ENCODE measurements around the gene ABCB8. TPM values are rescaled to one million over a fixed set of nuclear protein-coding genes. Genes with fewer than 3 reads are reported as not detected.

The ABCB8 gene
- total RNA-seq, 2 donors from 2014 or later: 11.9 to 20.6 TPM

DNA sequence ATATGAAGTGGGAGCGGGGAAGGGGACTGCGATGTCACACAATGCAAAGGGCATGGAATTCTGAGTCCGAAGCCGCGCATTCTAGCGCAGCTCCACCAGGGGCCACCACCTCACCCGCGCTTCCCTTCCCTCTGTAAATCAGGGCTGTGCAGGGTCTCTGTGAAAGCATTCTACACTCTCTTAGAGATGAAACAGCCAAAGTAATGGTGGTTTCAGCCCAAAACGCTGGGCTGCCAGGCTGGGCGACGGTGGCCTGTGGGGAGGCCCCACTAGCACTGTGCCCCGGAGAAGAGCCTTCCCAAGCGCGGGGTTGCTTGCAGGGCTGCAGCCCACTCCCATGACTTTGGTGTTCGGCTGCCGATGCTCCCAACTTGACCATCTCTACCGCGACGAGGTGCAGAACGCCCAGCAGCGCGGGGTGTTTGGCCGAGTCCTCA is 15.3 kb upstream of the ABCB8 start:
- Histone ChIP-seq H3K27me3 (no peaks in the 10 kb centered on the region), H3K4me1 (peaks cover 0 to 48% of the 10 kb centered on the region in 2 donors), H3K9me3 (no peaks in the 10 kb centered on the region), H3K27ac (no peak overlapping the region), H3K4me3 (peak overlapping the region; percentile 21 to 39), H3K36me3 (no peaks in the 10 kb centered on the region)
- DNase-seq (ENCODE audit: low spot score): no peak
- TF ChIP-seq, protein P1, sequence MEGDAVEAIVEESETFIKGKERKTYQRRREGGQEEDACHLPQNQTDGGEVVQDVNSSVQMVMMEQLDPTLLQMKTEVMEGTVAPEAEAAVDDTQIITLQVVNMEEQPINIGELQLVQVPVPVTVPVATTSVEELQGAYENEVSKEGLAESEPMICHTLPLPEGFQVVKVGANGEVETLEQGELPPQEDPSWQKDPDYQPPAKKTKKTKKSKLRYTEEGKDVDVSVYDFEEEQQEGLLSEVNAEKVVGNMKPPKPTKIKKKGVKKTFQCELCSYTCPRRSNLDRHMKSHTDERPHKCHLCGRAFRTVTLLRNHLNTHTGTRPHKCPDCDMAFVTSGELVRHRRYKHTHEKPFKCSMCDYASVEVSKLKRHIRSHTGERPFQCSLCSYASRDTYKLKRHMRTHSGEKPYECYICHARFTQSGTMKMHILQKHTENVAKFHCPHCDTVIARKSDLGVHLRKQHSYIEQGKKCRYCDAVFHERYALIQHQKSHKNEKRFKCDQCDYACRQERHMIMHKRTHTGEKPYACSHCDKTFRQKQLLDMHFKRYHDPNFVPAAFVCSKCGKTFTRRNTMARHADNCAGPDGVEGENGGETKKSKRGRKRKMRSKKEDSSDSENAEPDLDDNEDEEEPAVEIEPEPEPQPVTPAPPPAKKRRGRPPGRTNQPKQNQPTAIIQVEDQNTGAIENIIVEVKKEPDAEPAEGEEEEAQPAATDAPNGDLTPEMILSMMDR (IDR thresholded peaks at IDR 0.05): peak; percentile 32 to 59

DNA sequence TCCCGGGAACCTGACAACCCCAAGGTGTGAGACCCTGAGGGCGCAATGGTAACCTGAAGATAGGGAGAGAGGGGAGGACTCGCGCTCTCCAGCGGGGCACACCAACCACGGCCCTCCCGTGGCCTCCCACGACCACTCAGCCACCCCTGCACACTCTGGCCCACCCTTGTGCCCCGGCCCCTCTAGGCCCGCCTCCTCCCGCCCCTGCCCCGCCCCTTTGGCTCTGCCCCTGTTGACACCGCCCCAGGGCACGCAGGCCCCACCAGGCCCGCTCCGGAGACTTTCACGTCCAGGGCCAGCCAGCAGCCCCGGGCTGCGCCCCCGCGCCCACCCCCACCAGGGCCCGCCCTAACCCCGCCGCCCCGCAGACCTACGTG is 14.9 kb upstream of the ABCB8 start:
- Histone ChIP-seq H3K9me3 (no peaks in the 10 kb centered on the region), H3K27ac (no peak overlapping the region), H3K36me3 (no peaks in the 10 kb centered on the region), H3K4me3 (peak overlapping the region; percentile 21 to 39), H3K27me3 (no peaks in the 10 kb centered on the region), H3K4me1 (peaks cover 0 to 48% of the 10 kb centered on the region in 2 donors)
- no peak for DNase-seq (ENCODE audit: low spot score)
- TF ChIP-seq, protein P1 (IDR thresholded peaks at IDR 0.05): no peak

DNA sequence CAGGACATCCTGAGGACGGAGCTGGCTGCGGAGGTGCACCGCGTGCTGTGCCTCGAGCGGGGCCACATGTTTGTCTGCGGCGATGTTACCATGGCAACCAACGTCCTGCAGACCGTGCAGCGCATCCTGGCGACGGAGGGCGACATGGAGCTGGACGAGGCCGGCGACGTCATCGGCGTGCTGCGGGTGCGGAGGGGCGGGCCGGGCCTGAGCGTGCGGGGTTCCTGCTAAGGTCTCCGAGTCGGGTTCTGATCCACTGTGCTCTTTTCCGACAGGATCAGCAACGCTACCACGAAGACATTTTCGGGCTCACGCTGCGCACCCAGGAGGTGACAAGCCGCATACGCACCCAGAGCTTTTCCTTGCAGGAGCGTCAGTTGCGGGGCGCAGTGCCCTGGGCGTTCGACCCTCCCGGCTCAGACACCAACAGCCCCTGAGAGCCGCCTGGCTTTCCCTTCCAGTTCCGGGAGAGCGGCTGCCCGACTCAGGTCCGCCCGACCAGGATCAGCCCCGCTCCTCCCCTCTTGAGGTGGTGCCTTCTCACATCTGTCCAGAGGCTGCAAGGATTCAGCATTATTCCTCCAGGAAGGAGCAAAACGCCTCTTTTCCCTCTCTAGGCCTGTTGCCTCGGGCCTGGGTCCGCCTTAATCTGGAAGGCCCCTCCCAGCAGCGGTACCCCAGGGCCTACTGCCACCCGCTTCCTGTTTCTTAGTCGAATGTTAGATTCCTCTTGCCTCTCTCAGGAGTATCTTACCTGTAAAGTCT is 14.3 kb upstream of the ABCB8 start:
- peak; percentile 81 for DNase-seq (ENCODE audit: low spot score)
- Histone ChIP-seq H3K4me1 (peaks cover 0 to 48% of the 10 kb centered on the region in 2 donors), H3K27ac (no peak overlapping the region), H3K9me3 (no peaks in the 10 kb centered on the region), H3K27me3 (no peaks in the 10 kb centered on the region), H3K36me3 (no peaks in the 10 kb centered on the region), H3K4me3 (peak overlapping the region; percentile 21 to 39)
- TF ChIP-seq, protein P1 (IDR thresholded peaks at IDR 0.05): no peak

DNA sequence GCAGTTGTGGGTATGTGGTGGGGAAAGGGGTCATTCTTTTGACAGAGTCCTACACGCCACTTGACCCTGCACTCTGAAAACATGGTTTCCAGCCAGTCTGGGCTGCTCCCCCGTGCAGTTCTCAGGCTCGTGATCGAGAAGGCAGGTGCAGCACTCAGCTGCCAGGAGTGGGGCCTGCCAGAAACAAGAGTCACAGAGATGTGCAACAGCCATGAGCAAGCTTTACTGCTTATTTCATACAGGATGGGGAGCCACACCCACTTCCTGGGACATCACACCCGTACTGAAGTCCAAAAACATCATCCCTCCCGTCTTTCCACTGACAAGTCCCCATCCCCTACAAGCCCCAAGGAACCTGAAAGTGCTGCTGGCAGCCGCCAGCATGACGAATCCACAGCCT is 13.3 kb upstream of the ABCB8 start:
- Histone ChIP-seq H3K9me3 (no peaks in the 10 kb centered on the region), H3K4me3 (no peak overlapping the region), H3K27ac (no peak overlapping the region), H3K4me1 (peaks cover 0 to 46% of the 10 kb centered on the region in 2 donors), H3K36me3 (no peaks in the 10 kb centered on the region), H3K27me3 (no peaks in the 10 kb centered on the region)
- TF ChIP-seq, protein P1 (IDR thresholded peaks at IDR 0.05): no peak
- DNase-seq (ENCODE audit: low spot score): no peak

DNA sequence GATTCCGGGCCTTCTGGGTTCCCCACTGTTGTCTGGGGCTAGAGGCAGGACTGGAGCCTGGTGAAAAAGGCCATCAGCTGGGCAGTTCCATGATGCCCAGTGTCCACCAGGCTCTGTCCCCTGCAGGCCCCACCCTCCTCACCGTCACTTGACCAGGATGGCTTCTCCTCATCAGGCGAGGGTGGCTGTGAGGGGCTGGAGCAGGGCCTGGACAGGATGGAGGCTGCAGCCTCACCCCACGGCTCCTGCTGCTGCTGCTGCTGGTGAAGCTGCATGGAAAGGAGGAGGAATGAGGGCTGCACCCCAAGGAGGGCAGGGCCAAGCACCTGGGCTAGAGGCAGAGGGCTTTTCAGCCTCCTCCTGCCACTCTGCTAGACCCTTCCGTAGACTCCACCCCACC is 12.3 kb upstream of the ABCB8 start:
- H3K4me3 ChIP-seq: no peak overlapping the region
- no peaks in the 10 kb centered on the region for H3K9me3 ChIP-seq
- H3K27me3 ChIP-seq: no peaks in the 10 kb centered on the region
- TF ChIP-seq, protein P1 (IDR thresholded peaks at IDR 0.05): no peak
- H3K4me1 ChIP-seq: peaks cover 0 to 37% of the 10 kb centered on the region in 2 donors
- no peak overlapping the region for H3K27ac ChIP-seq
- DNase-seq (ENCODE audit: low spot score): no peak
- H3K36me3 ChIP-seq: no peaks in the 10 kb centered on the region

DNA sequence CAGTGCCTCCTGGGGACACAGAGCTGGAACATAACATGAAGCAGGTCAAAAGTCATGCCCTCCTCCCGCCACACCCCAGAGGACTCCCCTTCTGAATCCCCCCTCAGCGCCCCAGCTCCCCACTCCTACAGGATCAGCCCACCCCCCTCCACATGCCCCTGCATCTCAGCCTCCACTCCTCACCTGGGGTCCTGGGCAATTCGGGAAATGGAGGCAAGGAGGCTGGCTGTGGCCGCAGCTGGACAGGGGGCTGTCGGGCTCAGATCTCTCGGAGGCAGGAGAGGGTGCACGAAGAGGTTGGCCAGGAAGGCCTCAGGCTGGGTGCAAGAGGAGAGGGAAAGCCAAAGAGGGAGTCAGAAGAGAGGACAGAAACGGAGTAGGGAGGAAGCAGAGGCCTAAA is 11.7 kb upstream of the ABCB8 start:
- Histone ChIP-seq H3K4me3 (no peak overlapping the region), H3K9me3 (no peaks in the 10 kb centered on the region), H3K27ac (no peak overlapping the region), H3K36me3 (no peaks in the 10 kb centered on the region), H3K27me3 (no peaks in the 10 kb centered on the region), H3K4me1 (peaks cover 0 to 35% of the 10 kb centered on the region in 2 donors)
- DNase-seq (ENCODE audit: low spot score): no peak
- TF ChIP-seq, protein P1 (IDR thresholded peaks at IDR 0.05): no peak
